Loucy (cell line): ENCODE results near the gene PLA2G2C.

Experiments
- H2AFZ ChIP-seq: fragments of 200-600 bp; sonication (generic); 2 replicates; pipeline ENCODE4 v1.6.0; 2016; ENCODE audit warnings: antibody characterized with exemption, mild to moderate bottlenecking, low read length, moderate library complexity
- H3F3A ChIP-seq: fragments of 200-600 bp; 2 replicates; pipeline ENCODE4 v1.6.0; 2016; ENCODE audit warnings: antibody characterized with exemption, low read depth, mild to moderate bottlenecking
- H3K27me3 ChIP-seq: fragments of 200-600 bp; sonication (generic); 2 replicates; pipeline ENCODE4 v1.6.1; 2014; ENCODE audit warnings: low read length, mild to moderate bottlenecking; ENCODE audit not compliant: insufficient read depth, poor library complexity, severe bottlenecking
- H3K36me3 ChIP-seq: fragments of 200-600 bp; sonication (generic); 2 replicates; pipeline ENCODE4 v1.6.1; 2016; ENCODE audit warnings: low read length; ENCODE audit not compliant: insufficient read depth
- H3K4me1 ChIP-seq: fragments of 200-600 bp; sonication (generic); 2 replicates; pipeline ENCODE4 v1.5.1; 2014; ENCODE audit warnings: low read length, mild to moderate bottlenecking; ENCODE audit not compliant: insufficient read depth, poor library complexity, severe bottlenecking
- H3K4me2 ChIP-seq: fragments of 200-600 bp; sonication (generic); 2 replicates; pipeline ENCODE4 v1.6.0; 2014; ENCODE audit warnings: antibody characterized with exemption, low read length, low read depth, mild to moderate bottlenecking; ENCODE audit not compliant: poor library complexity, severe bottlenecking
- H3K4me3 ChIP-seq: fragments of 200-600 bp; sonication (generic); 2 replicates; pipeline ENCODE4 v1.5.1; 2014; ENCODE audit warnings: low read length, mild to moderate bottlenecking, mixed read lengths; ENCODE audit not compliant: poor library complexity, severe bottlenecking
- H3K79me2 ChIP-seq: fragments of 200-600 bp; sonication (generic); 2 replicates; pipeline ENCODE4 v1.6.1; 2014; ENCODE audit warnings: low read length; ENCODE audit not compliant: insufficient read depth
- H3K9ac ChIP-seq: fragments of 200-600 bp; sonication (generic); 2 replicates; pipeline ENCODE4 v1.6.0; 2014; ENCODE audit warnings: mild to moderate bottlenecking, low read depth, low read length, moderate library complexity; ENCODE audit not compliant: poor library complexity, severe bottlenecking
- H3K9me2 ChIP-seq: fragments of 200-600 bp; sonication (generic); replicated peaks from 2 replicates; pipeline ENCODE4 v1.6.1; 2016; ENCODE audit warnings: low read depth, low read length, mixed read lengths
- H3K9me3 ChIP-seq: fragments of 200-600 bp; sonication (generic); 2 replicates; pipeline ENCODE4 v1.6.1; 2014; ENCODE audit warnings: mild to moderate bottlenecking, antibody characterized with exemption, low read length, low read depth; ENCODE audit not compliant: insufficient read depth
- H4K20me1 ChIP-seq: fragments of 200-600 bp; sonication (generic); 2 replicates; pipeline ENCODE4 v1.6.0; 2014; ENCODE audit warnings: antibody characterized with exemption, low read length, mild to moderate bottlenecking; ENCODE audit not compliant: insufficient read depth, poor library complexity, severe bottlenecking
- CTCF ChIP-seq: fragments of 200-600 bp; sonication (generic); conservative IDR thresholded peaks from 2 replicates; pipeline ENCODE4 v1.5.1; 2014; ENCODE audit warnings: mild to moderate bottlenecking, antibody characterized with exemption, low read length
- EZH2phosphoT487 ChIP-seq: fragments of 200-600 bp; IDR thresholded peaks from 2 replicates; pipeline ENCODE4 v1.6.1; 2018; ENCODE audit warnings: antibody characterized with exemption, mild to moderate bottlenecking, moderate library complexity, borderline replicate concordance

Gene PLA2G2C

GRCh38 chr1:20139776-20140612 lies 46.3 kb downstream of the PLA2G2C start:
- no peak overlapping the region for H3K4me3 ChIP-seq
- H3K9ac ChIP-seq: no peak overlapping the region
- TF ChIP-seq CTCF (no peak), EZH2phosphoT487 (no peak)
- no peaks in the 10 kb centered on the region for H3F3A ChIP-seq
- no peak overlapping the region for H3K4me2 ChIP-seq
- H3K36me3 ChIP-seq: no peaks in the 10 kb centered on the region
- no peaks in the 10 kb centered on the region for H3K27me3 ChIP-seq
- H4K20me1 ChIP-seq: no peaks in the 10 kb centered on the region
- no peaks in the 10 kb centered on the region for H3K9me3 ChIP-seq
- H3K9me2 ChIP-seq: no peaks in the 10 kb centered on the region
- H3K4me1 ChIP-seq: no peaks in the 10 kb centered on the region
- no peaks in the 10 kb centered on the region for H3K79me2 ChIP-seq
- H2AFZ ChIP-seq: no peak overlapping the region

GRCh38 chr1:20138961-20139550 lies 47.3 kb downstream of the PLA2G2C start, which contains the start of gene PLA2G2F:
Gene PLA2G2F, plus strand, starts transcription at chr1:20139323. Its CDS starts 105 bp downstream, at chr1:20139428.
- H3K9ac ChIP-seq: no peak within 1 kb of the TSS

GRCh38 chr1:20138346-20138745 lies 48.0 kb downstream of the PLA2G2C start:
- Histone ChIP-seq H3K36me3 (no peaks in the 10 kb centered on the region), H4K20me1 (no peaks in the 10 kb centered on the region), H3K9me3 (no peaks in the 10 kb centered on the region), H3F3A (no peaks in the 10 kb centered on the region), H3K9me2 (no peaks in the 10 kb centered on the region), H3K4me3 (no peak overlapping the region), H3K4me2 (no peak overlapping the region), H3K79me2 (no peaks in the 10 kb centered on the region), H2AFZ (no peak overlapping the region), H3K27me3 (no peaks in the 10 kb centered on the region), H3K9ac (no peak overlapping the region), H3K4me1 (no peaks in the 10 kb centered on the region)
- TF ChIP-seq EZH2phosphoT487: no peak

More at GRCh38 chr1:20138961-20139550, 47.3 kb downstream of the PLA2G2C start, which contains the start of gene PLA2G2F:
- H3K4me2 ChIP-seq: no peak within 1 kb of the TSS
- H3K79me2 ChIP-seq: no peaks in the 10 kb centered on the region
- TF ChIP-seq CTCF (no peak), EZH2phosphoT487 (no peak)
- H3K36me3 ChIP-seq: no peaks in the 10 kb centered on the region
- no peaks in the 10 kb centered on the region for H3K9me3 ChIP-seq
- no peaks in the 10 kb centered on the region for H4K20me1 ChIP-seq
- no peak within 1 kb of the TSS for H2AFZ ChIP-seq
- H3F3A ChIP-seq: no peaks in the 10 kb centered on the region
- no peak within 1 kb of the TSS for H3K4me3 ChIP-seq
- no peaks in the 10 kb centered on the region for H3K4me1 ChIP-seq
- H3K27me3 ChIP-seq: no peaks in the 10 kb centered on the region
- no peaks in the 10 kb centered on the region for H3K9me2 ChIP-seq
